GM23338 (cell line): ENCODE results near the gene CDCA7L. TPM values are rescaled to one million over a fixed set of nuclear protein-coding genes. Genes with fewer than 3 reads are reported as not detected.

ENCODE experiments used
- ATAC-seq: fragments of 200-7000 bp; cut with Tn5 transposase; 3 replicates; pipeline ENCODE4 v1.9.1; 2020
- DNase-seq: peaks from one replicate; pipeline ENCODE4 v3.0.0-alpha.2; 2015; ENCODE audit warnings: low spot score
- H2AFZ ChIP-seq: fragments of 200-600 bp; sonication (generic); 2 replicates; pipeline ENCODE4 v1.8.0; 2016; ENCODE audit warnings: antibody characterized with exemption, mild to moderate bottlenecking, moderate library complexity
- H3F3A ChIP-seq: fragments of 200-600 bp; sonication (generic); replicated peaks from 2 replicates; pipeline ENCODE4 v1.8.0; 2017; ENCODE audit warnings: antibody characterized with exemption, mixed run types, low read depth
- H3K27ac ChIP-seq: fragments of 200-600 bp; sonication (generic); 2 replicates; pipeline ENCODE4 v1.6.1; 2016; ENCODE audit warnings: low read depth
- H3K27me3 ChIP-seq: fragments of 200-600 bp; sonication (generic); 2 replicates; pipeline ENCODE4 v1.8.0; 2016; ENCODE audit warnings: mild to moderate bottlenecking, mixed run types, moderate library complexity; ENCODE audit not compliant: insufficient read depth
- H3K36me3 ChIP-seq: fragments of 200-600 bp; sonication (generic); 2 replicates; pipeline ENCODE4 v1.8.0; 2016; ENCODE audit warnings: mild to moderate bottlenecking; ENCODE audit not compliant: insufficient read depth
- H3K4me1 ChIP-seq: fragments of 200-600 bp; sonication (generic); 2 replicates; pipeline ENCODE4 v1.8.0; 2016; ENCODE audit warnings: mild to moderate bottlenecking, moderate library complexity; ENCODE audit not compliant: insufficient read depth
- H3K4me2 ChIP-seq: fragments of 200-600 bp; sonication (generic); 2 replicates; pipeline ENCODE4 v1.7.1; 2017; ENCODE audit warnings: mixed run types
- H3K4me3 ChIP-seq: fragments of 200-600 bp; sonication (generic); 2 replicates; pipeline ENCODE4 v1.6.1; 2016; ENCODE audit warnings: mixed run types
- H3K79me2 ChIP-seq: fragments of 200-600 bp; sonication (generic); replicated peaks from 2 replicates; pipeline ENCODE4 v1.8.0; 2017; ENCODE audit warnings: mild to moderate bottlenecking; ENCODE audit not compliant: insufficient read depth
- H3K9me2 ChIP-seq: fragments of 200-600 bp; sonication (generic); 2 replicates; pipeline ENCODE4 v1.8.0; 2017; ENCODE audit not compliant: insufficient read depth
- H4K20me1 ChIP-seq: fragments of 200-600 bp; sonication (generic); replicated peaks from 2 replicates; pipeline ENCODE4 v1.8.0; 2017; ENCODE audit warnings: mild to moderate bottlenecking; ENCODE audit not compliant: insufficient read depth
- H3K27ac Mint-ChIP-seq: 2 replicates; pipeline ENCODE4 v1.8.0; 2020; ENCODE audit warnings: inconsistent platforms, mild to moderate bottlenecking, moderate library complexity, mixed read lengths
- H3K27me3 Mint-ChIP-seq: 3 replicates; pipeline ENCODE4 v1.8.0; 2022; ENCODE audit warnings: low read depth, mild to moderate bottlenecking, moderate library complexity, mixed read lengths, inconsistent platforms; ENCODE audit not compliant: insufficient read depth, poor library complexity
- H3K36me3 Mint-ChIP-seq: 3 replicates; pipeline ENCODE4 v1.8.0; 2021; ENCODE audit warnings: low read depth, mild to moderate bottlenecking, inconsistent platforms, moderate library complexity, mixed read lengths
- H3K4me1 Mint-ChIP-seq: 3 replicates; pipeline ENCODE4 v1.8.0; 2020; ENCODE audit warnings: mild to moderate bottlenecking, inconsistent platforms, mixed read lengths
- H3K4me3 Mint-ChIP-seq: 3 replicates; pipeline ENCODE4 v1.8.0; 2021; ENCODE audit warnings: moderate library complexity, mild to moderate bottlenecking, inconsistent platforms, mixed read lengths
- H3K9me3 Mint-ChIP-seq: 3 replicates; pipeline ENCODE4 v1.8.0; 2020; ENCODE audit warnings: moderate library complexity, mild to moderate bottlenecking, inconsistent platforms, mixed read lengths
- CREB1 ChIP-seq: fragments of 250-450 bp; sonication (Bioruptor Pico); IDR thresholded peaks from 2 replicates; pipeline ENCODE4 v1.5.0; 2020; ENCODE audit warnings: low read depth, mild to moderate bottlenecking, moderate library complexity
- EZH2 ChIP-seq: fragments of 200-600 bp; sonication (generic); IDR thresholded peaks from one replicate; pipeline ENCODE4 v1.8.0; 2017; ENCODE audit warnings: antibody characterized with exemption, mild to moderate bottlenecking, low read depth; ENCODE audit not compliant: unreplicated experiment
- JUNB ChIP-seq: IDR thresholded peaks from one replicate; pipeline ENCODE4 v1.6.1; 2016; ENCODE audit warnings: antibody characterized with exemption; ENCODE audit not compliant: unreplicated experiment
- NANOG ChIP-seq: IDR thresholded peaks from 2 replicates; pipeline ENCODE4 v1.6.1; 2016; ENCODE audit warnings: antibody characterized with exemption, borderline replicate concordance
- POLR2AphosphoS5 ChIP-seq: IDR thresholded peaks from 2 replicates; pipeline ENCODE4 v1.6.1; 2016; ENCODE audit warnings: antibody characterized with exemption, low read depth
- STAT1 ChIP-seq: IDR thresholded peaks from one replicate; pipeline ENCODE4 v1.6.1; 2016; ENCODE audit warnings: antibody characterized with exemption; ENCODE audit not compliant: unreplicated experiment
- ZNF114 ChIP-seq: fragments of 250-450 bp; sonication (Bioruptor Pico); IDR thresholded peaks from 2 replicates; pipeline ENCODE4 v1.5.0; 2020; ENCODE audit warnings: mild to moderate bottlenecking, moderate library complexity
- ZNF331 ChIP-seq: fragments of 250-450 bp; sonication (Bioruptor Pico); IDR thresholded peaks from 2 replicates; pipeline ENCODE4 v1.5.0; 2020; ENCODE audit warnings: low read depth, mild to moderate bottlenecking, moderate library complexity
- polyA plus RNA-seq: library from polyadenylated mRNA; unstranded; fragments of >200 nt; fragmentation: Nextera tagmentation; extraction: Ambion mirVana; gene quantifications from 2 replicates; pipeline ENCODE4 v1.2.1, GENCODE V29; 2016
- total RNA-seq: library from RNA; depleted of rRNA; stranded (reverse); fragments of >200 nt; shearing (Covaris generic); gene quantifications from 2 replicates; pipeline ENCODE4 v1.2.3, GENCODE V29; 2014
- TF ChIP-seq, protein P1 (sequence below): IDR thresholded peaks from 2 replicates; pipeline ENCODE4 v1.6.1; 2016; ENCODE audit warnings: antibody characterized with exemption
- TF ChIP-seq, protein P2 (sequence below): IDR thresholded peaks from one replicate; pipeline ENCODE4 v1.6.1; 2018; ENCODE audit warnings: antibody characterized with exemption; ENCODE audit not compliant: unreplicated experiment
- TF ChIP-seq, protein P3 (sequence below): fragments of 250-450 bp; sonication (Bioruptor Pico); IDR thresholded peaks from 2 replicates; pipeline ENCODE4 v1.5.0; 2020; ENCODE audit warnings: mild to moderate bottlenecking, moderate library complexity

The CDCA7L gene
- total and polyA plus RNA-seq, 2 experiments from 2014 or later: 174 to 187 TPM

DNA sequence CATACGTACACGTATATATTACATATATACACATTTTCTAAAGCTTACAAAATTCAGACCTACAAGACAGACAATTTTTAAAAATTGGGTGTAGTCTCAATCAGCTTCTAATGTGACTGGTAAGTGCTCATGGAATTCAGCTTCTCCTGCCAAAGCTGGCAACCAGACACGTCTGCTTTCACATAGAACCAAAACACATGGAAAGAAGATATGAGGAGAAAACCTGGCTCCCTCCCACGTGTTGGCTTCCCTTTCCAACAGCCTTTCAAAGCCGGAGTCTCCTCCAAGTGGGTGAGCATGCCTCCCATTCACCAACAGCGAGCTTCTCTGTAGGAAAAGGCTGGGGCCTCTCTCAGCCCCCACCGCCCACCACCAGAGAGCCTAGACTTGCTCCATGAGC lies 33.4 kb downstream of the CDCA7L start (continued):
- no peak for TF ChIP-seq STAT1
- TF ChIP-seq ZNF331 (CRISPR knock-in tag): no peak
- TF ChIP-seq EZH2: no peak
- TF ChIP-seq NANOG: no peak
- TF ChIP-seq, protein P1, sequence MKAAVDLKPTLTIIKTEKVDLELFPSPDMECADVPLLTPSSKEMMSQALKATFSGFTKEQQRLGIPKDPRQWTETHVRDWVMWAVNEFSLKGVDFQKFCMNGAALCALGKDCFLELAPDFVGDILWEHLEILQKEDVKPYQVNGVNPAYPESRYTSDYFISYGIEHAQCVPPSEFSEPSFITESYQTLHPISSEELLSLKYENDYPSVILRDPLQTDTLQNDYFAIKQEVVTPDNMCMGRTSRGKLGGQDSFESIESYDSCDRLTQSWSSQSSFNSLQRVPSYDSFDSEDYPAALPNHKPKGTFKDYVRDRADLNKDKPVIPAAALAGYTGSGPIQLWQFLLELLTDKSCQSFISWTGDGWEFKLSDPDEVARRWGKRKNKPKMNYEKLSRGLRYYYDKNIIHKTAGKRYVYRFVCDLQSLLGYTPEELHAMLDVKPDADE: no peak
- TF ChIP-seq, protein P2, sequence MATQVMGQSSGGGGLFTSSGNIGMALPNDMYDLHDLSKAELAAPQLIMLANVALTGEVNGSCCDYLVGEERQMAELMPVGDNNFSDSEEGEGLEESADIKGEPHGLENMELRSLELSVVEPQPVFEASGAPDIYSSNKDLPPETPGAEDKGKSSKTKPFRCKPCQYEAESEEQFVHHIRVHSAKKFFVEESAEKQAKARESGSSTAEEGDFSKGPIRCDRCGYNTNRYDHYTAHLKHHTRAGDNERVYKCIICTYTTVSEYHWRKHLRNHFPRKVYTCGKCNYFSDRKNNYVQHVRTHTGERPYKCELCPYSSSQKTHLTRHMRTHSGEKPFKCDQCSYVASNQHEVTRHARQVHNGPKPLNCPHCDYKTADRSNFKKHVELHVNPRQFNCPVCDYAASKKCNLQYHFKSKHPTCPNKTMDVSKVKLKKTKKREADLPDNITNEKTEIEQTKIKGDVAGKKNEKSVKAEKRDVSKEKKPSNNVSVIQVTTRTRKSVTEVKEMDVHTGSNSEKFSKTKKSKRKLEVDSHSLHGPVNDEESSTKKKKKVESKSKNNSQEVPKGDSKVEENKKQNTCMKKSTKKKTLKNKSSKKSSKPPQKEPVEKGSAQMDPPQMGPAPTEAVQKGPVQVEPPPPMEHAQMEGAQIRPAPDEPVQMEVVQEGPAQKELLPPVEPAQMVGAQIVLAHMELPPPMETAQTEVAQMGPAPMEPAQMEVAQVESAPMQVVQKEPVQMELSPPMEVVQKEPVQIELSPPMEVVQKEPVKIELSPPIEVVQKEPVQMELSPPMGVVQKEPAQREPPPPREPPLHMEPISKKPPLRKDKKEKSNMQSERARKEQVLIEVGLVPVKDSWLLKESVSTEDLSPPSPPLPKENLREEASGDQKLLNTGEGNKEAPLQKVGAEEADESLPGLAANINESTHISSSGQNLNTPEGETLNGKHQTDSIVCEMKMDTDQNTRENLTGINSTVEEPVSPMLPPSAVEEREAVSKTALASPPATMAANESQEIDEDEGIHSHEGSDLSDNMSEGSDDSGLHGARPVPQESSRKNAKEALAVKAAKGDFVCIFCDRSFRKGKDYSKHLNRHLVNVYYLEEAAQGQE: no peak
- TF ChIP-seq JUNB: no peak

DNA sequence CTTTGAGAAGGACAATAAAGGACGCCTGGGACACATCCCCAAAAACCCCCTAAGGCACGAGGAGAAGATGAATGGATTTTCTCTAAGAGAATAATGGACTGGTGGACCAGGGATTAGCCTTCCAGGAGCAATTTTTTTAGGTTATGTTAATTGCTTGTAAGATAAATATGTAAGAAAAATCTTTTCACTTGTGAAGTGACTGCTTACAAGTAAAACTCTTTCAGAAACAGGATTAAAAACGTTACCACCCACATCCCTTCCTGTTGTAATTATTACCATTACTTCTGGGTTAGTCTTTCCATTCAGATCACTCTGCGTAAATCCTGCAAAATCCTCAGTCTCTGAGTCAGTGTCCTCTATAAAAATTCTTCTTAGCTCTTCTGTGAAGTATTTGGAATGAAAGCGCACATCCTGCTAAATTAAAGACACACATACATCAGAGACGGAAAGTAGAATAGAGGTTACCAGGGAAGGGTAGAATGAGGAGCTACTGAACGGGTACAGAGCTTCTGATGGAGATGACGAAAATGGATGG lies 34.3 kb downstream of the CDCA7L start:
- no peak for TF ChIP-seq NANOG
- no peak for TF ChIP-seq STAT1
- TF ChIP-seq ZNF114 (CRISPR knock-in tag): no peak
- no peak for TF ChIP-seq ZNF331 (CRISPR knock-in tag)
- TF ChIP-seq, protein P3, sequence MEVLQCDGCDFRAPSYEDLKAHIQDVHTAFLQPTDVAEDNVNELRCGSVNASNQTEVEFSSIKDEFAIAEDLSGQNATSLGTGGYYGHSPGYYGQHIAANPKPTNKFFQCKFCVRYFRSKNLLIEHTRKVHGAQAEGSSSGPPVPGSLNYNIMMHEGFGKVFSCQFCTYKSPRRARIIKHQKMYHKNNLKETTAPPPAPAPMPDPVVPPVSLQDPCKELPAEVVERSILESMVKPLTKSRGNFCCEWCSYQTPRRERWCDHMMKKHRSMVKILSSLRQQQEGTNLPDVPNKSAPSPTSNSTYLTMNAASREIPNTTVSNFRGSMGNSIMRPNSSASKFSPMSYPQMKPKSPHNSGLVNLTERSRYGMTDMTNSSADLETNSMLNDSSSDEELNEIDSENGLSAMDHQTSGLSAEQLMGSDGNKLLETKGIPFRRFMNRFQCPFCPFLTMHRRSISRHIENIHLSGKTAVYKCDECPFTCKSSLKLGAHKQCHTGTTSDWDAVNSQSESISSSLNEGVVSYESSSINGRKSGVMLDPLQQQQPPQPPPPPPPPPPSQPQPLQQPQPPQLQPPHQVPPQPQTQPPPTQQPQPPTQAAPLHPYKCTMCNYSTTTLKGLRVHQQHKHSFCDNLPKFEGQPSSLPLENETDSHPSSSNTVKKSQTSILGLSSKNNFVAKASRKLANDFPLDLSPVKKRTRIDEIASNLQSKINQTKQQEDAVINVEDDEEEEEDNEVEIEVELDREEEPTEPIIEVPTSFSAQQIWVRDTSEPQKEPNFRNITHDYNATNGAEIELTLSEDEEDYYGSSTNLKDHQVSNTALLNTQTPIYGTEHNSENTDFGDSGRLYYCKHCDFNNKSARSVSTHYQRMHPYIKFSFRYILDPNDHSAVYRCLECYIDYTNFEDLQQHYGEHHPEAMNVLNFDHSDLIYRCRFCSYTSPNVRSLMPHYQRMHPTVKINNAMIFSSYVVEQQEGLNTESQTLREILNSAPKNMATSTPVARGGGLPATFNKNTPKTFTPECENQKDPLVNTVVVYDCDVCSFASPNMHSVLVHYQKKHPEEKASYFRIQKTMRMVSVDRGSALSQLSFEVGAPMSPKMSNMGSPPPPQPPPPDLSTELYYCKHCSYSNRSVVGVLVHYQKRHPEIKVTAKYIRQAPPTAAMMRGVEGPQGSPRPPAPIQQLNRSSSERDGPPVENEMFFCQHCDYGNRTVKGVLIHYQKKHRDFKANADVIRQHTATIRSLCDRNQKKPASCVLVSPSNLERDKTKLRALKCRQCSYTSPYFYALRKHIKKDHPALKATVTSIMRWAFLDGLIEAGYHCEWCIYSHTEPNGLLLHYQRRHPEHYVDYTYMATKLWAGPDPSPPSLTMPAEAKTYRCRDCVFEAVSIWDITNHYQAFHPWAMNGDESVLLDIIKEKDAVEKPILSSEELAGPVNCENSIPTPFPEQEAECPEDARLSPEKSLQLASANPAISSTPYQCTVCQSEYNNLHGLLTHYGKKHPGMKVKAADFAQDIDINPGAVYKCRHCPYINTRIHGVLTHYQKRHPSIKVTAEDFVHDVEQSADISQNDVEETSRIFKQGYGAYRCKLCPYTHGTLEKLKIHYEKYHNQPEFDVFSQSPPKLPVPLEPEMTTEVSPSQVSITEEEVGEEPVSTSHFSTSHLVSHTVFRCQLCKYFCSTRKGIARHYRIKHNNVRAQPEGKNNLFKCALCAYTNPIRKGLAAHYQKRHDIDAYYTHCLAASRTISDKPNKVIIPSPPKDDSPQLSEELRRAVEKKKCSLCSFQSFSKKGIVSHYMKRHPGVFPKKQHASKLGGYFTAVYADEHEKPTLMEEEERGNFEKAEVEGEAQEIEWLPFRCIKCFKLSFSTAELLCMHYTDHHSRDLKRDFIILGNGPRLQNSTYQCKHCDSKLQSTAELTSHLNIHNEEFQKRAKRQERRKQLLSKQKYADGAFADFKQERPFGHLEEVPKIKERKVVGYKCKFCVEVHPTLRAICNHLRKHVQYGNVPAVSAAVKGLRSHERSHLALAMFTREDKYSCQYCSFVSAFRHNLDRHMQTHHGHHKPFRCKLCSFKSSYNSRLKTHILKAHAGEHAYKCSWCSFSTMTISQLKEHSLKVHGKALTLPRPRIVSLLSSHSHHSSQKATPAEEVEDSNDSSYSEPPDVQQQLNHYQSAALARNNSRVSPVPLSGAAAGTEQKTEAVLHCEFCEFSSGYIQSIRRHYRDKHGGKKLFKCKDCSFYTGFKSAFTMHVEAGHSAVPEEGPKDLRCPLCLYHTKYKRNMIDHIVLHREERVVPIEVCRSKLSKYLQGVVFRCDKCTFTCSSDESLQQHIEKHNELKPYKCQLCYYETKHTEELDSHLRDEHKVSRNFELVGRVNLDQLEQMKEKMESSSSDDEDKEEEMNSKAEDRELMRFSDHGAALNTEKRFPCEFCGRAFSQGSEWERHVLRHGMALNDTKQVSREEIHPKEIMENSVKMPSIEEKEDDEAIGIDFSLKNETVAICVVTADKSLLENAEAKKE (CRISPR knock-in tag): no peak
- no peak for TF ChIP-seq JUNB
- TF ChIP-seq POLR2AphosphoS5: no peak
- no peak for TF ChIP-seq CREB1 (CRISPR knock-in tag)
- no peaks in the 10 kb centered on the region for H3K4me1 ChIP-seq
- no peak overlapping the region for H2AFZ ChIP-seq
- no peaks in the 10 kb centered on the region for H3K9me2 ChIP-seq
- no peak overlapping the region for H3K27ac ChIP-seq
- ATAC-seq (no peak), DNase-seq (no peak)
- no peak overlapping the region for H3K4me3 ChIP-seq
- H3K27me3 Mint-ChIP-seq: peaks cover 2% of the 10 kb centered on the region
- peaks cover 11% of the 10 kb centered on the region for H4K20me1 ChIP-seq
- no peaks in the 10 kb centered on the region for H3F3A ChIP-seq
- 0 out of 3 replicates have a peak, but pooled peaks cover 2% of the 10 kb centered on the region for H3K4me1 Mint-ChIP-seq
- H3K36me3 ChIP-seq: peaks cover 26% of the 10 kb centered on the region
- peaks cover 89% of the 10 kb centered on the region for H3K36me3 Mint-ChIP-seq
- no peaks in the 10 kb centered on the region for H3K9me3 Mint-ChIP-seq
- no peak overlapping the region for H3K27ac Mint-ChIP-seq
- H3K79me2 ChIP-seq: peaks cover 35% of the 10 kb centered on the region
- no peaks in the 10 kb centered on the region for H3K27me3 ChIP-seq
- H3K4me2 ChIP-seq: no peak overlapping the region
- no peak overlapping the region for H3K4me3 Mint-ChIP-seq
